Stimulated activated CD4-positive, alpha-beta T cell treated with anti-CD3 and anti-CD28 coated beads, Interleukin-1b, Interleukin-23, amount 100 ng/mL, for 24 hours (primary cell): Measurements from ENCODE around the gene SMARCAL1.

Experiments
- DNase-seq, 4 experiments: peaks; one replicate each; pipeline ENCODE4 v3.0.0-alpha.2; 2020; ENCODE audit warnings: low read depth in 4 of 4, low spot score in 1 of 4

The SMARCAL1 gene

DNA sequence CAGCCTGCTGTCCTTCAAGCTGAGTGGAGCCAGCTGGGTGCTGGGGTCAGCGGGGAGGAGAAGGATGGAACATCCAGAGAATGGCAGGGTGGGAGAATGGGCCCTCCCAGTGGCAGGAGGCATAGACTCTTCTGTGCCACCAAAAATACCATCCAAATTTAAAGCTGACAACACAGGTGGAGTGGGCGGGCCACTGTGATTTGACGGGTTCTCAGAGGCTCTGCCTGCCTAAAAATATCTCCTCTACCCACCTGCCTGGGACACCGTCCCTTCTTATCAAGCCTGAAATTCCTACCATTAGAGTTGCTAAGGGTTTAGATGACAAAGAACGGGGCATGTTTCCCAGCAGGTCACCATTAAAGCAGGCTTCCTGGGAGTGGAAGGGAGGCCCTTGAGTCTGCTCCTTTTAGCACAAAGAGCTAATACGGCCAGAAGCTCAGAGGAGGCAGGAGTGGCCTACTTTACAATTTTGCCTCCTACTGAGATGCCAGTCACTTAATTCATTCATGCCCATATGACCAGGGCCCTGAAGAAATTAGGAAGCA, 20.2 kb upstream of the SMARCAL1 start:
- DNase-seq, result no peak

GRCh38 chr2:216392945-216393840, 19.1 kb upstream of the SMARCAL1 start:
- no peak for DNase-seq

DNA sequence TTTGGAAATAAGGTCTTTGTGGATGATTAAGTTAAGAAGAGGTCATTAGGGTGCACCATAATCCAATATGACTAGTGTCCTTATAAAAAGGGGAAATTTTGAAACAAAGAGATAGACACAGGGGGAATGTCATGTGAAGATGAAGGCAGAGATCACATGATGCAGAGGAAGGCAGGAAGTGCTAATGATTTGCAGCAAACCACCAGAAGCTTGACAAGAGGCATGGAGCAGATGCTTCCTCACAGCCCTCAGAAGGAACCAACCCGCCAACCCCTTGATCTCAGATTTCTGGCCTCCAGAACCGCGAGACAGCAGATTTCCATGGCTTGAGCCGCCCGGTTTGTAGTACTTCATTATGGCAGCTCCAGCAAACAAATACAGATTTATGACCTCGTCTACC, 17.4 kb upstream of the SMARCAL1 start:
- no peak for DNase-seq

- DNase-seq, result no peak
Measured at GRCh38 chr2:216399621-216400020, 12.7 kb upstream of the SMARCAL1 start.

- DNase-seq, result no peak
Measured at GRCh38 chr2:216402751-216403150, 9.5 kb upstream of the SMARCAL1 start.

DNA sequence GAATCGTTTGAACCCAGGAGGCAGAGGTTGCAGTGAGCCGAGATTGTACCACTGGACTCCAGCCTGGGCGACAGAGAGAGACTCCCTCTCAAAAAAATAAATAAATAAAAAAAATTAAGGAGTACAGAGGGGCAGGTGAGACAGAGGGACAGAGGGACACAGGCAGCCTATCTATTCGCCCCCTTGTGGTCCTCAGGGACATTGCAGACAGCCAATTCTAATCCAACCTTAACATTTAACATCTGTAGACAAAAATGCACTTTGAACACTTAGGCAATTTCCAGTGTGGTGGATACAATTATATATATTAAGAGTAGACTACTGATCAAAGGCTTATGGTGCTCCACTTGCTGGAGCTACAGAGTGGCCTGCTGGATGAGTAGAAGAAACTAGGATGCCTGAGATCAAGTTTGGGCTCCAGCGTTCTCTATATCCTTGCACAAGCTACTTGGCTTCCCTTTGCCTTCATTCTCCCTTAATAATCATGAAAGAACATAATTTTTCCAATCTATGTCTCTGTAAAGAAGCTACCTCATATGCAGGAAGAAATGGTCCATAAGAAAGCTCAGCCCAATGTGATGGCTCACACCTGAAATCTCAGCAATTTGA, 8.2 kb upstream of the SMARCAL1 start:
- peak in 3 of 4 experiments; percentile 21 to 24 (median 23) for DNase-seq

- DNase-seq, result no peak
Measured at GRCh38 chr2:216405588-216405987, 6.7 kb upstream of the SMARCAL1 start.

DNA sequence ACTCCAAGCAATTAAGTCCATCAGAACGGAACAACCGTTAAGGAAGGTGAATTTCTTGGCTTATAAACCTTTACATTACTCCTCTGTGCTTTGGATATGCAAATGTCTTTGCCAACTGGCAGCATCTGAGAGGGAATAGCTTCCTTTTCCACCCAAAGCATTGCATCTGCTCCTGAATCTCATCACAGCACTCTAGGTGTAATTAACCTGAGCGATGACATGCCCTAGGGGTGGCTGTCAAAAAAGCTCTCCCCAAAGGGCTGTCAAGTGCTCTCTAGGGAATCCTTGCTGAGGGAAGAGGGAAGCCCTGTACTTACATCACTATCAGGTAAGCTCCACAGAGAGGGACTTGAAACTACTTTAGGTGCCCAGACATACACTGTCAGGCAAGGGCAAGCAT, 5.5 kb upstream of the SMARCAL1 start:
- no peak for DNase-seq

- no peak for DNase-seq
Measured at GRCh38 chr2:216408426-216409290, 3.6 kb upstream of the SMARCAL1 start.

GRCh38 chr2:216410550-216410949, 1.7 kb upstream of the SMARCAL1 start:
- no peak for DNase-seq

GRCh38 chr2:216413882-216414281, 1.6 kb downstream of the SMARCAL1 start:
- DNase-seq, result no peak

- DNase-seq, result no peak
Measured at GRCh38 chr2:216414772-216415319, 2.6 kb downstream of the SMARCAL1 start.

- no peak for DNase-seq
Measured at GRCh38 chr2:216415541-216415940, 3.3 kb downstream of the SMARCAL1 start.

- DNase-seq, result no peak
Measured at GRCh38 chr2:216416571-216417307, 4.5 kb downstream of the SMARCAL1 start.

- DNase-seq, result no peak
Measured at GRCh38 chr2:216418981-216419380, 6.7 kb downstream of the SMARCAL1 start.

- DNase-seq, result no peak
Measured at GRCh38 chr2:216420367-216421101, 8.2 kb downstream of the SMARCAL1 start.

DNA sequence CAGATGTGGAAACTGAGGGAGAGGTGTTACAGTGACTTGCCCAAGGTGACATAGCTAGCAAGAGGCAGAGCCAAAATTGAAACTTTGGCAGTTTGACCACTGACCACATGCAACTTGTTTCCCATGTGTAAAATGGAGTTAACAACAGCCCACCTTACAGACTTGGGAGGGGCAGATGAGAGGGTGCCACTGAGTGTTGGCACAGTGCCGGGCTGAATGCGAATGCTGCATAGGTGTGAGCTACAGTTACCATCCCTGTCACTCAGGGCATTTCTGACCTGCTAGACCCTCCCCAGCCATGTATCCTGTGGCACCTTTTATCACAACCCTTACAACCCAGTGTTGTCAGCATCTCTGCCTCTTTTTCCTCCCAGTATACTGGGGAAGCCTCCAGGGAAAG, 10.8 kb downstream of the SMARCAL1 start:
- DNase-seq, result no peak

DNA sequence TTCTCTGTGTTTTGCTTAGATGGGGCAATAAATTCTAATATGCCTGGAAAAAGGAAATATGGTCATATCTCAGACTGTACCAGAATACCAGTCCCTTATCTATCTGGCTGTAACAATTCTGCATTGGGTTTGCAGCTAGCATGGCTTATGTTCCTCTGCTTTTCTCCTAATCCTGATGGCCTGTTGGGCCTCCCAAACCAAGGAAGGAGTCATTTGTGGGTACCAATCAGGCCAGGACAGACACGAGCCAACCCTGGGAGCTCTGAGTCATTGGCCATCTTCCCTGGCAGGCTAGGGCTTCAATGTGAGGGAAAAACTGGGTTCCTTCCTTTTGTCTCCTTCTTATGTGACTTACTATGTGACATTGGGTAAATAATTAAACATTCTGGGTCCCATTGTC, 12.0 kb downstream of the SMARCAL1 start:
- DNase-seq, result no peak

DNA sequence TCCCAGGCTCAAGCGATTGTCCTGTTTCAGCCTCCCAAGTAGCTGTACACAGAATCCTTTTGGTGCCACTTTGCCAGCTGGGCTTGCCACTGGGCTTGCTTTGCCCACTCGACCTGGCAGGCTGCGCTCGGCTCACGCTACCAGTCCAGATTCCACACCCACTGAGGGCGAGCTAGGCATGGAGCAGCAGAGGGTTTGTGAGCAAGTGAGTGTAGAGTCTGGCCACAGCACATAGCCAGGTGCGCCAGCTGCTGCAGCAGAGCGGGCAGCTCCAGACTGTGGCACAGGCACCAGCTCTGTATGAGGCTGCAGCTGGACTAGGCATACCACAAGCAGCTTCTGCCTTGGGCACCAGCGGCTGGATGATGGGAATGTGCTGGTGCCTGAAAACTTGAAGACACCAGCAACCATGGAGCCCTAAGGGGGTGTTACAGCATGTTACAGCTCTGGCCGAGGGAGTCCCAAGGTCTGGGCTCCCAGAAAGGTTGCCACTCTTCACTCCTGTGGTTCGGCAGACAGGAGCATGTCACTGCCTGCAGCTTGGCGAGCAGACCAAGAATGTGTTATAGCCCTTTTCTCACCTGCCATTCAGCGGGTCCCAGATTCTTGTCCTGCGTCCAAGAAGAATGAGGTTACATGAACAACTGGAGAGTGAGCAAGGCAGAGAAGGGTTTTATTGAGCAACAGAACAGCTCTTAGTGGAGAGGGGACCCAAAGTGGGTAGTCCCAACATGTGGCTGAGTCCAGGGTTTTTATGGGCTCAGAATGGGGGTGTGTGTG, 12.9 kb downstream of the SMARCAL1 start:
- no peak for DNase-seq
